Right ventricle myocardium superior (tissue), 1 donor: ENCODE data around the gene LMNB1. TPM values are rescaled to one million over a fixed set of nuclear protein-coding genes. Genes with fewer than 3 reads are reported as not detected.
"Not testable (repeated sequence)": the region's sequence is repeated elsewhere in the genome, so short reads cannot be mapped to it uniquely, and the experiment has no call there.

ENCODE experiments used
- ATAC-seq: fragments of 200-7000 bp; cut with Tn5 transposase; one replicate; pipeline ENCODE4 v1.9.1; 2020; ENCODE audit warnings: mild to moderate bottlenecking; ENCODE audit not compliant: poor library complexity
- DNase-seq: peaks from one replicate; pipeline ENCODE4 v3.0.0-alpha.2; 2020
- intact Hi-C: fragments of 100-400 bp; cut with DNase I; formaldehyde crosslinking; loops from one replicate; pipeline ENCODE4 v1.11.2; 2022
- total RNA-seq: library from RNA; stranded (reverse); fragmentation: NEBNext Ultra II Directional; extraction: Animal tissue kit (Norgen Biotek cat#: 25700); gene quantifications from one replicate; pipeline ENCODE4 v1.2.1, GENCODE V29; 2021
- donor health status: DM: no; HTN: yes; CAD: no; lungs with severe emphysema.

LMNB1 gene
- total RNA-seq, 1 donor from 2014 or later, result 2.6 TPM

- DNase-seq (no peak), ATAC-seq (no peak)
- intact Hi-C loops, result no loop called here
Observed at GRCh38 chr5:126812199-126812570, 35.2 kb downstream of the LMNB1 start.

- DNase-seq, ATAC-seq, intact Hi-C loops: not testable (repeated sequence)
Observed at GRCh38 chr5:126813799-126814198, 36.9 kb downstream of the LMNB1 start.

- ATAC-seq (no peak), DNase-seq (no peak)
- intact Hi-C loops, result no loop called here
Observed at GRCh38 chr5:126814721-126815404, 37.9 kb downstream of the LMNB1 start.

- DNase-seq (no peak), ATAC-seq (no peak)
- intact Hi-C loops, result no loop called here
Observed at GRCh38 chr5:126816649-126817048, 39.7 kb downstream of the LMNB1 start.

- ATAC-seq (no peak), DNase-seq (no peak)
- intact Hi-C loops, result no loop called here
Observed at GRCh38 chr5:126818736-126819135, 41.8 kb downstream of the LMNB1 start.

- intact Hi-C loops, result no loop called here
- ATAC-seq (no peak), DNase-seq (no peak)
Observed at GRCh38 chr5:126819253-126819652, 42.3 kb downstream of the LMNB1 start.

GRCh38 chr5:126826619-126827215, 49.8 kb downstream of the LMNB1 start:
- no peak for DNase-seq
- ATAC-seq, result no peak
- intact Hi-C loops, result no loop called here

GRCh38 chr5:126829098-126829497, 52.2 kb downstream of the LMNB1 start:
- DNase-seq (no peak), ATAC-seq (no peak)
- intact Hi-C loops, result no loop called here

- no peak for DNase-seq
- ATAC-seq, result no peak
- intact Hi-C loops, result loop anchor here (10.0 kb wide), 1 partner anchor 485 kb away; no protein-coding TSS in a partner anchor
Observed at GRCh38 chr5:126830061-126830460, 53.1 kb downstream of the LMNB1 start.

- ATAC-seq (no peak), DNase-seq (no peak)
- intact Hi-C loops, result loop anchor here (10.0 kb wide), 1 partner anchor 484 kb away; no protein-coding TSS in a partner anchor
Observed at GRCh38 chr5:126831156-126831555, 54.2 kb downstream of the LMNB1 start.

- intact Hi-C loops, result loop anchor here (5.0 to 10.0 kb wide), 2 partner anchors 206 to 478 kb away; no protein-coding TSS in a partner anchor
- ATAC-seq (no peak), DNase-seq (no peak)
Observed at GRCh38 chr5:126836778-126837177, 59.8 kb downstream of the LMNB1 start.

- no peak for ATAC-seq
- intact Hi-C loops, result loop anchor here (5.0 to 10.0 kb wide), 2 partner anchors 205 to 478 kb away; no protein-coding TSS in a partner anchor
- DNase-seq, result no peak
Observed at GRCh38 chr5:126837242-126837641, 60.3 kb downstream of the LMNB1 start.

- ATAC-seq (peak; percentile 74), DNase-seq (no peak)
- intact Hi-C loops, result loop anchor here (5.0 to 10.0 kb wide), 2 partner anchors 204 to 477 kb away; no protein-coding TSS in a partner anchor
Observed at GRCh38 chr5:126837906-126838539, 61.1 kb downstream of the LMNB1 start.

GRCh38 chr5:126839407-126839806, 62.5 kb downstream of the LMNB1 start:
- intact Hi-C loops, result loop anchor here (5.0 to 10.0 kb wide), 2 partner anchors 203 to 475 kb away; no protein-coding TSS in a partner anchor
- not testable (repeated sequence) for DNase-seq, ATAC-seq

- intact Hi-C loops, ATAC-seq, DNase-seq: not testable (repeated sequence)
Observed at GRCh38 chr5:126843375-126843774, 66.4 kb downstream of the LMNB1 start.

- intact Hi-C loops, result not testable (repeated sequence)
- ATAC-seq, result peak; percentile 55
- peak; percentile 73 for DNase-seq
Observed at GRCh38 chr5:126845470-126846070, 68.6 kb downstream of the LMNB1 start.

- ATAC-seq (no peak), DNase-seq (no peak)
- intact Hi-C loops, result no loop called here
Observed at GRCh38 chr5:126846344-126846743, 69.4 kb downstream of the LMNB1 start.

- intact Hi-C loops, result no loop called here
- DNase-seq, result no peak
- ATAC-seq, result no peak
Observed at GRCh38 chr5:126846744-126847455, 70.0 kb downstream of the LMNB1 start.

- intact Hi-C loops, result no loop called here
- ATAC-seq, result peak; percentile 9
- no peak for DNase-seq
Observed at GRCh38 chr5:126847456-126847820, 70.5 kb downstream of the LMNB1 start.
